ENCODE measurements around the gene NCBP3. TPM values are rescaled to one million over a fixed set of nuclear protein-coding genes. Genes with fewer than 3 reads are reported as not detected.

NCBP3 gene
- total and polyA plus RNA-seq, 9 of the 15 experiments (the other 6 are each of a cell fraction or from before 2014, with no cell fraction given): 3.1 to 25.5 (median 20.5) TPM

GRCh38 chr17:3768341-3768740 lies 77.7 kb downstream of the NCBP3 start:
- Histone ChIP-seq H4K20me1 (replicated peaks; ENCODE audit: control insufficient read depth, insufficient read depth, low read length) (no peaks in the 10 kb centered on the region), H3K36me3 (ENCODE audit: control insufficient read depth, insufficient read depth, low read length) (no peaks in the 10 kb centered on the region), H3K9me3 (replicated peaks; ENCODE audit: control insufficient read depth, insufficient read depth, low read depth, low read length) (no peaks in the 10 kb centered on the region), H3K4me3 (no peak overlapping the region), H3K9ac (ENCODE audit: insufficient read depth in 1 of 2, low read depth in 2 of 2, low read length in 2 of 2) (no peak overlapping the region; a peak in 1 of 4 replicates), H3K4me2 (ENCODE audit: insufficient read depth, low read length) (no peak overlapping the region), H3K4me1 (replicated peaks in 1 of 2; ENCODE audit: control insufficient read depth in 2 of 2, insufficient read depth in 2 of 2, low read length in 2 of 2) (peaks cover 7% of the 10 kb centered on the region in 2 experiments; a peak in 3 of 5 replicates), H2AFZ (ENCODE audit: low read depth, low read length) (no peak overlapping the region), H3K79me2 (ENCODE audit: control insufficient read depth, insufficient read depth, low read length) (no peaks in the 10 kb centered on the region), H3K27me3 (ENCODE audit: control insufficient read depth in 2 of 2, insufficient read depth in 2 of 2, low read length in 2 of 2) (no peaks in the 10 kb centered on the region), H3K27ac (ENCODE audit: extremely low read depth, low read depth, low read length) (no peak overlapping the region), H3K9me1 (ENCODE audit: control insufficient read depth, insufficient read depth, low read length) (no peaks in the 10 kb centered on the region)
- intact Hi-C loops (cut with micrococcal nuclease): no loop called here
- WGBS (ENCODE audit: insufficient coverage, low coverage, missing lambda C conversion rate): 53% methylated on average over 9 of the region's 9 CpGs
- TF ChIP-seq FOXK1 (CRISPR knock-in tag; IDR thresholded peaks at IDR 0.05; ENCODE audit: borderline replicate concordance) (no peak), ELF1 (tag; IDR thresholded peaks at IDR 0.05) (no peak), PREB (CRISPR knock-in tag; IDR thresholded peaks at IDR 0.05) (no peak), ZNF785 (CRISPR knock-in tag; IDR thresholded peaks at IDR 0.05) (no peak)
- in situ Hi-C loops (cut with MboI): no loop called here
- FAIRE-seq (no peak), DNase-seq (ENCODE audit: extremely low read depth in 1 of 4, low spot score in 3 of 4) (no peak), ATAC-seq (no peak)
- no TSS peak for BruUV-seq (replicated peaks)
- CTCF ChIA-PET (ENCODE audit: low intra/inter-chr PET ratio): no interaction called here
- POLR2A ChIA-PET: no interaction called here

- Histone ChIP-seq H3K9me3 (replicated peaks; ENCODE audit: control insufficient read depth, insufficient read depth, low read depth, low read length) (no peaks in the 10 kb centered on the region), H3K36me3 (ENCODE audit: control insufficient read depth, insufficient read depth, low read length) (no peaks in the 10 kb centered on the region), H3K4me2 (ENCODE audit: insufficient read depth, low read length) (no peak overlapping the region), H3K27ac (ENCODE audit: extremely low read depth, low read depth, low read length) (no peak overlapping the region), H2AFZ (ENCODE audit: low read depth, low read length) (no peak overlapping the region), H3K9ac (ENCODE audit: insufficient read depth in 1 of 2, low read depth in 2 of 2, low read length in 2 of 2) (no peak overlapping the region), H3K27me3 (ENCODE audit: control insufficient read depth in 2 of 2, insufficient read depth in 2 of 2, low read length in 2 of 2) (no peaks in the 10 kb centered on the region), H3K4me1 (replicated peaks in 1 of 2; ENCODE audit: control insufficient read depth in 2 of 2, insufficient read depth in 2 of 2, low read length in 2 of 2) (peaks cover 7% of the 10 kb centered on the region in 2 experiments; a peak in 3 of 5 replicates), H3K4me3 (no peak overlapping the region), H3K9me1 (ENCODE audit: control insufficient read depth, insufficient read depth, low read length) (no peaks in the 10 kb centered on the region), H4K20me1 (replicated peaks; ENCODE audit: control insufficient read depth, insufficient read depth, low read length) (no peaks in the 10 kb centered on the region), H3K79me2 (ENCODE audit: control insufficient read depth, insufficient read depth, low read length) (no peaks in the 10 kb centered on the region)
- in situ Hi-C loops (cut with MboI): no loop called here
- POLR2A ChIA-PET: interaction anchor here (1.1 kb wide), 1 partner anchor 9 kb away, joined by 3 read pairs; no protein-coding TSS in a partner anchor
- WGBS (ENCODE audit: insufficient coverage, low coverage, missing lambda C conversion rate): 75% methylated on average over 5 of the region's 8 CpGs
- DNase-seq (ENCODE audit: extremely low read depth in 1 of 4, low spot score in 3 of 4) (no peak), FAIRE-seq (no peak), ATAC-seq (no peak)
- CTCF ChIA-PET (ENCODE audit: low intra/inter-chr PET ratio): no interaction called here
- intact Hi-C loops (cut with micrococcal nuclease): no loop called here
- BruUV-seq (replicated peaks): no TSS peak
- no peak for TF ChIP-seq HMGN3 (IDR thresholded peaks at IDR 0.05; ENCODE audit: borderline replicate concordance, extremely low read depth, insufficient read length, low read depth, low read length)
- TF ChIP-seq MED1 (CRISPR knock-in tag; IDR thresholded peaks at IDR 0.05; ENCODE audit: borderline replicate concordance): no peak
- TF ChIP-seq NCOR1 (IDR thresholded peaks at IDR 0.05): no peak
- no peak for TF ChIP-seq ZKSCAN3 (CRISPR knock-in tag; IDR thresholded peaks at IDR 0.05)
Observed at GRCh38 chr17:3766779-3767178, 79.3 kb downstream of the NCBP3 start.
